GM21423 (cell line): ENCODE data around the gene RBMS1.

Experiments used
- ATAC-seq: cut with Tn5 transposase; IDR thresholded peaks from one replicate; pipeline ENCODE4 v1.9.1; 2021; ENCODE audit warnings: mild to moderate bottlenecking, moderate library complexity; ENCODE audit not compliant: unreplicated experiment

The RBMS1 gene

GRCh38 chr2:160337728-160338127 lies 155.9 kb downstream of the RBMS1 start:
- ATAC-seq, result no peak

GRCh38 chr2:160336635-160337034 lies 157.0 kb downstream of the RBMS1 start:
- ATAC-seq, result no peak

GRCh38 chr2:160336105-160336504 lies 157.5 kb downstream of the RBMS1 start:
- no peak for ATAC-seq

GRCh38 chr2:160335441-160335840 lies 158.2 kb downstream of the RBMS1 start:
- ATAC-seq, result no peak

GRCh38 chr2:160334028-160334741 lies 159.4 kb downstream of the RBMS1 start:
- no peak for ATAC-seq

GRCh38 chr2:160333324-160334027 lies 160.1 kb downstream of the RBMS1 start:
- ATAC-seq, result no peak

- ATAC-seq, result no peak
Observed at GRCh38 chr2:160332318-160332717, 161.3 kb downstream of the RBMS1 start.

- no peak for ATAC-seq
Observed at GRCh38 chr2:160331258-160332025, 162.2 kb downstream of the RBMS1 start.

- ATAC-seq, result no peak
Observed at GRCh38 chr2:160328811-160329527, 164.6 kb downstream of the RBMS1 start.

GRCh38 chr2:160326786-160327185 lies 166.8 kb downstream of the RBMS1 start:
- ATAC-seq, result no peak

- no peak for ATAC-seq
Observed at GRCh38 chr2:160325418-160325817, 168.2 kb downstream of the RBMS1 start.

- ATAC-seq, result no peak
Observed at GRCh38 chr2:160324917-160325316, 168.7 kb downstream of the RBMS1 start.

- no peak for ATAC-seq
Observed at GRCh38 chr2:160324161-160324800, 169.3 kb downstream of the RBMS1 start.

GRCh38 chr2:160322320-160322719 lies 171.3 kb downstream of the RBMS1 start:
- no peak for ATAC-seq

- no peak for ATAC-seq
Observed at GRCh38 chr2:160321006-160321405, 172.6 kb downstream of the RBMS1 start.

GRCh38 chr2:160319700-160320099 lies 173.9 kb downstream of the RBMS1 start:
- ATAC-seq, result no peak

GRCh38 chr2:160318218-160318617 lies 175.4 kb downstream of the RBMS1 start:
- ATAC-seq, result no peak

GRCh38 chr2:160317181-160318099 lies 176.2 kb downstream of the RBMS1 start:
- no peak for ATAC-seq

- ATAC-seq, result no peak
Observed at GRCh38 chr2:160315337-160315736, 178.3 kb downstream of the RBMS1 start.
